GM12801 (cell line): ENCODE data around the gene MNT.

Experiments
- TF ChIP-seq, protein P1 (sequence below): IDR thresholded peaks from one replicate; pipeline ENCODE4 v1.5.1; 2011; ENCODE audit warnings: control low read depth; ENCODE audit not compliant: insufficient read length; ENCODE audit errors: extremely low read depth

Gene MNT

GRCh38 chr17:2373179-2373578, 27.7 kb downstream of the MNT start:
- TF ChIP-seq, protein P1, sequence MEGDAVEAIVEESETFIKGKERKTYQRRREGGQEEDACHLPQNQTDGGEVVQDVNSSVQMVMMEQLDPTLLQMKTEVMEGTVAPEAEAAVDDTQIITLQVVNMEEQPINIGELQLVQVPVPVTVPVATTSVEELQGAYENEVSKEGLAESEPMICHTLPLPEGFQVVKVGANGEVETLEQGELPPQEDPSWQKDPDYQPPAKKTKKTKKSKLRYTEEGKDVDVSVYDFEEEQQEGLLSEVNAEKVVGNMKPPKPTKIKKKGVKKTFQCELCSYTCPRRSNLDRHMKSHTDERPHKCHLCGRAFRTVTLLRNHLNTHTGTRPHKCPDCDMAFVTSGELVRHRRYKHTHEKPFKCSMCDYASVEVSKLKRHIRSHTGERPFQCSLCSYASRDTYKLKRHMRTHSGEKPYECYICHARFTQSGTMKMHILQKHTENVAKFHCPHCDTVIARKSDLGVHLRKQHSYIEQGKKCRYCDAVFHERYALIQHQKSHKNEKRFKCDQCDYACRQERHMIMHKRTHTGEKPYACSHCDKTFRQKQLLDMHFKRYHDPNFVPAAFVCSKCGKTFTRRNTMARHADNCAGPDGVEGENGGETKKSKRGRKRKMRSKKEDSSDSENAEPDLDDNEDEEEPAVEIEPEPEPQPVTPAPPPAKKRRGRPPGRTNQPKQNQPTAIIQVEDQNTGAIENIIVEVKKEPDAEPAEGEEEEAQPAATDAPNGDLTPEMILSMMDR, result no peak

GRCh38 chr17:2372681-2373080, 28.2 kb downstream of the MNT start:
- TF ChIP-seq, protein P1, result no peak

DNA sequence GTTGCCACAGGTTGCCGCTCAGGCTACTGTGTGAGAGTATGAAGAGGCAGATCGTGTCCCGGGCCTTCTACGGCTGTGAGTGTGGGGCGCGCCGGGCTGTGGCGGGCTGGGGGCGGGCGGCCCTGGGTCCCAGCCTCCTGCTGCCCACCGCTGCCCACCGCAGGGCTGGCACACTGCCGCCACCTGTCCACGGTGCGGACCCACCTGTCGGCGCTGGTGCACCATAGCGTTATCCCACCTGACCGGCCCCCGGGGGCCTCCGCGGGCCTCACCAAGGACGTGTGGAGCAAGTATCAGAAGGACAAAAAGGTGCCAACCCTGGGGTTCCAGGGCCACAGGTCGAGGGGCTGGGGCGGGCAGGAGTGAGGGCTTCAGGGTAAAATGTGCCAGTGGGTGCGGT, 28.7 kb downstream of the MNT start:
- TF ChIP-seq, protein P1, result no peak

DNA sequence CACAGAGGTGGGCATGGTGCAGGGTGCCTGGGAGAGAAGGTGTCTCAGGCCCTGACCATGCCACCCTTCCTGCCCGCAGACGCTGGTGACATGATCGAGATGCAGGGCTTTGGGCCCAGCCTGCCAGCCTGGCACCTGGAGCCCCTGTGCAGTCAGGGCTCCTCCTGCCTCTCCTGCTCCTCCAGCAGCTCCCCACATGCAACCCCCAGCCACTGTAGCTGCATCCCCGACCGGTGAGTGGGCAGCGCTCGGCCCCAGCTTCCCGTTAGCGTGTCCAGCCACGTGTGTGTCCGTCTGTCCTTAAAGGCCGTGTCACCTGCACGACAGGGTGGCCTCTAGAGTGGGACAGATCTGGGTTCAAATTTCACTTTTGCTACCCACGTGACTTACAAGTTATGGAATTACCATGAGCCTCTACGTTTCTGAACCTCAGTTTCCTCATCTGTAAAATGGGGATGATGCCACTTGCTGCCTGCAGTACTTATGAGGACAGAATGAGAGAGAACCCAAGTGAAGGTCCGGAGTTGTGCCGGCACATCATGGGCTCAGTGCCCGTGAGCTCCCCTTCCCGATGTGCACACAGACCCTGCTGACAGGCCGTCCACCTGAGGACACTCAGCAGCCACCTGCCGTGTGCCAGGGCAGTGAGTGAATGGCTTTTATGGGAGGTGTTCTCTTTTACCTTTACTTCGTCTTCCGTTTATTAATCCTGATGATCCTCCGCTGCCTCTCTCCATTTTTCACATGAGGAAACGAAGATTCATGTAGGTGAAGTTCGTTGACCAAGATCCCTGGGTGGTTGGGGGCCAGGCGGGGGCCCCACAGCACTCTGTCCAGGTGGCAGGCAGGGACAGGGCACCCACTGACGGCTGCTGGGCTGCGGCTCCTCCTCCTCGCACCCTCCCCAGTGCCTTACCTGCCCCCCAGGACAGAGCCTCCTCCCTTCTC, 29.4 kb downstream of the MNT start:
- TF ChIP-seq, protein P1, result no peak

DNA sequence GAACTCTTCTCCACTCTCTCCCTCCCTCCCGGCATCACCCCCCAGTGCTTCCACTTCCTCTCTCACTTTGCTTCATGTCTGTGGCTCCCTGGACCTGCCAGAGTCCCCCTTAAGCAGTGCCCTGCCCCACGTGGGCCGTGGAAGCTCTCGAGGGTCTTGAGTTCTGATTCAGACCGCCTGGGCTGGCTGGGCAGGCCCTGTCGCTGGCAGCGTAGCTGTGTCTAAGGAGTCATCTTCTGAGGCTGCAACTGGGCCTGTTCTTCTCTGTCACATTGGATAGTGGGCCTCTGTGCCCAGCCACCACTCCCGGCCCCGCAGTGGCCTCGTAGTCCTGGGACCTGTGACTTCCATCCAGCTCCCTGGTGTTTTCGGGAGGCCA, 30.7 kb downstream of the MNT start:
- TF ChIP-seq, protein P1, result no peak

- TF ChIP-seq, protein P1, result no peak
These were observed 31.2 kb downstream of the MNT start for GRCh38 chr17:2369551-2370210.

- TF ChIP-seq, protein P1, result no peak
These were observed 31.8 kb downstream of the MNT start for GRCh38 chr17:2369039-2369438.
